CD4-positive, alpha-beta T cell treated with Interleukin-4 for 1 hour (primary cell): Measurements from ENCODE around the gene SYNDIG1L.
"Not testable (repeated sequence)": the region's sequence is repeated elsewhere in the genome, so short reads cannot be mapped to it uniquely, and the experiment has no call there.

Experiments
- DNase-seq, 2 donors: peaks; one replicate each; pipeline ENCODE4 v3.0.0-alpha.2; 2020 to 2022

Gene SYNDIG1L

DNA sequence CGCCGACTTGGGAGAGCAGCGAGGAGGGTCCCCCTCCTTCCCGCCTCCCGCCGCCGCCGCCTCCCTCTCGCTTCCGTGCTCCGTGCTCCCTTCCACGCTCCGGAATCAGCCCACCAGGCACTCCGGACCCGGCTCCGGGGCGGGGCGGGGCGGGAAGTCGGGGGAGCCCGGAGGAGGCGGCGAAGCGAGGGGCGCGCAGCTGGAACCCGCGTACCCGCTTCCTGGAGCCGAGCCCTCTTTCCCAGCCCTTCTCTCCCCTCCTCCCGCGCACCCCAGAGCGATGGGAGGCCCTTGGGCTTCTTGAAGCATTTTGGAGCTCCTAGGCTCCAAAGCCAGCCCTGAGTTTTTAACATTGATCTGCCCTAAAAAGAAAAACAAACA lies at the start of gene SYNDIG1L:
TSS of gene SYNDIG1L (minus strand) at position 9 of the 381 bp plus-strand sequence. CDS start 16,466 bp downstream, outside the sequence.
- no peak for DNase-seq

DNA sequence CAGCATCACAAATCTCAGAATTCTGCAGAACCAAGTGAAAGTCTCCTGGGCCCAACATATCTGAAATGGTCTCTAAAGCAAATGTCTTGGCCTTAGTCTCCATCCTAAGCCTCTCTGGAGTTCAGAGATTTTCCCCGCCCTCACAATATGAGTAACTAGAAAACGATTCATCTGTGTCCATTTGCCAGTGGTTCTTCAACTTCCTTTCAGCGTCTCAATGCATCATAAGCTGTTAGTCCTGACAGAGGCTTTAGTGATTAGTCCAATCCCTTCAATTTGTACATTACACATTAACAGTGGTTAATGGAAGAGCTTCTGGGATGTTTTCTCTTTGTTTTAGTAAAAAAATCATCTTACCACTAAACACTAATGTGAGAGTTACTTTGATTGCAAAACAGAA lies 49.7 kb upstream of the SYNDIG1L start:
- DNase-seq = no peak

DNA sequence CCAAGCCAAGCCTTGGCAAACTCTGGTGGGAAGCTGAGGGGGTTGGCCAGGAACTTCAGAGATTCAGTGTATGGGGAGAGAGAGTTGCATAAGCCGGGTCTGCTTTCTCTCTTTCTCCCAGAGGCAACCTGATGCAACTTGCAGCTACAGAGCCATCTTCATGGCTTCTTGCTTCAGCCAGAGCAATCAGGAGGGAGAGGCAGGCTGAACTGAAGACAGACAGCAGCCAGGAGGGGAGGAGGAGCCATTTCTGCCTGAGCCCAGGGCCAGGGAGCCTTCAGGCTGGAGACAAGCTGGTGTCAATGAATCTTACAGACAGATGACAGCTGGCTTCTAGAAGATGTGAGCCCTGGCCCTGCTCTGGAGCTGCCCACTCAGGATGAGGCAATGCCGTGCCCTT lies 48.4 kb upstream of the SYNDIG1L start:
- no peak for DNase-seq

DNA sequence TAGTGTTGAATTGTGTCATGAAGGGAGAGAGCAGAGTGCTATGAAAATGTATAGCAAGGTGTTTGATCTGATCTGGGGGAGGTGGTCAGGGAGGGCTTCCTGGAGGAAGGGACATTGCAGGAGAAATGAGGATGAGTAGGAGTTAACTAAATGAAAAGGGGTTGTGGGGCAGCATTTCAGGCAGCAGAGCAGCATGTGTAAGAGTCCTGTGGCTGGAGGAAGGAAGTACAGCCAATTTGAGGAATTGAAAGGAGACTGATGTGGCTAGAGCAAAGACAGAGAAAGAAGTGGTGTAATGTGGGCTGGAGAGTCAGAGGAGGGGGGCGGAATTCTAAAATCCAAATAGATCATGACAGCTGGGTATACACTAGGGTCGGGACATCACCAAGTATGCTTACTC lies 46.6 kb upstream of the SYNDIG1L start:
- no peak for DNase-seq

DNA sequence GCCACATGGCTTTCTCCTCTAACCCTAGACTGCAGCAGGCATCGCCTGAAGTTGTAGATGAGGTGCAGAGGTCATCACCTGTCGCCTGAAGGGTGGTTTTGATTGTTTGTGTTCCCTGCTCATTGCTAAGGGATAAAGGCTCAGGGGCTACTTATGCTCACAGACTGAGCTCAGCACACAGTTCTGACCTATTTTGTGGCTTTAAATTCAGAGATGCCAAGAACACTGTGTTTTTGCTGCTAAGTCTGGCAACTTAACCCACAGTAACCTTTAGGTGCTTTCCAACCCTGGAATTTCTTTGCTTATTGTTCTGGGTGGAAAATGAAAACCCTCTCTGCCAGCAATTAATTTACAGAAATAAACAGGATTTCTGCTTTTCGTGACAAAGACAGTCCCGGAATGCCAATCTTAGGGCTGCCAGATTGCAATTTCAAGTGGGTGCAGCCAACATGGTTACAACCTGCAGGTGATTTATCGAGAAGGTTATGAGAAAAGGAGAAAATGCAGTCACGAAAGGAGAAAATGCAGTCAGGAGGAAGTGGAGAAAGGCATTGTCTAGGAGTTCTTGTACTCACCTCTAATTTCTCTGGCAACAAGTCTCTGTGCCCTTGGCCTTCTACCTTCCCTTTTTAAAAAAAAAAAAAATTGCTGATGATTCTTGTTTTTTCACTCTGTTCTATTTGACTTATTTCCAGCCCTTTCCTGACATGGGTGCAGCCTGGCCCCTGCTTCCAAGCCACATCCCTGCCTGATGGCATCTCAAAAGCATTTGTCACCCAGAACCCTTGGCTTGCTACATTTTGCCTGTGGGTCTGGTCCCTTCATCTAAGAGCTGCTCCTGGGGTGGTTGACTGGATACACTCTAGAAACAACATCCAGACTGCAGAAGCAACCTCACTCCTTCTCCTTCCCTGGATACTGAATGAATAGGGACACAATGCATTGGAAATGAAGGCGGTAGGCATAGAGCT lies 43.8 kb upstream of the SYNDIG1L start:
- no peak for DNase-seq

DNA sequence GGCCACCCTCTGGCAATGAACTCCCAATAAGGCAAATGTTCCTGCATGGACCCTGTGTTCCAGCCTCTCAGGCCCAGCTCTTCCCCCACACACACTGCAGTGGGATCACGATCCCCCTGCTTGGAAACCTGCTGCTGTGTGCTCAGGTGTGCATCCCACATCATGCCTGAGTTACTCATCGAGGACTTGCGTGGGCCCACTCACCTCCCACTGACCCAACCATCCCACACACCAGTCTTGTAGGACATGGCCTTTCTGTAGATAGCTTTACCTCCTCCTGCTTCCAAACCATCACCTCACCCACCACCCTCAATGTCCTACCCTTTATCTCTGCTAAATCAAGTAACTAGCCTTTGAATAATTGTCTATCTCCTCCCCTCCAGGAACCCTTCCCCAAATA lies 42.5 kb upstream of the SYNDIG1L start:
- no peak for DNase-seq

DNA sequence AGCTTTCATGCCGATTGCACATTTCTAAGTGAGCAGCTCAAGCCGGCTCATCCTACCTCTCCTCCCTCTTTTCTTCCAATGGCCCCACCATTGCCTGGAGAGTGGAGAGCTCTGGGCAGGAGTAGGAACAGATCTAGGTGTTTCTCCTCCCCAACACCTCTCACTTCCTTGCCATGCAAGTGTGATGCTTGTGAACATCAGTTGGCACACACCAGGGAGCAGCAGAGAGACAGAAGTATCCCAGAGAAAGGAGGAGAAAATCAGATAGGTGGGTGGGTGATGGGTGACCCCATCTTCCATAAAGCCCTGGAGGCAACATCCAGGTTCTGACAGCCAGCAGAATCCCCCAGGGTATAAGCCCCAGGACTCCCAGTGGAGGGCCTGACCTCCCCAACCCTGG lies 39.3 kb upstream of the SYNDIG1L start:
- DNase-seq = no peak

DNA sequence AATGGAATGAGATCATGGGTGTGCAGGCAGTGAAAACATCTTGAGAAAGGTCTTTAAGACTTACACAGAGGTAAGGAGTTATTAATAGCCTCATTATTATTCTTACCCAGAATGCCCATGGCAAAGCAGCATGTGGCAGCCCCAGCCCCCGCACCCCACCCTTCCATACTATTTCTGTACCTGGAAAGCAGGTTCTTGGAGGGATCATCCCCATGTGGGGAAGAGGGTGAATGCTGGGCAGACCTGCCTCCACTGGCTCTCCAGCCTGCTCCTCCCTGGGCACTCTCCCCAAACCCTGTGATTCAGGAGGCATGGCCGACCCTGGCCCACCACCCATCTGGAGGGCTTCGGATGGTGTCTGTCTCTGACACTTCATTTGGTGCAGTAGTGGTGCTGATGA lies 38.8 kb upstream of the SYNDIG1L start:
- no peak for DNase-seq

DNA sequence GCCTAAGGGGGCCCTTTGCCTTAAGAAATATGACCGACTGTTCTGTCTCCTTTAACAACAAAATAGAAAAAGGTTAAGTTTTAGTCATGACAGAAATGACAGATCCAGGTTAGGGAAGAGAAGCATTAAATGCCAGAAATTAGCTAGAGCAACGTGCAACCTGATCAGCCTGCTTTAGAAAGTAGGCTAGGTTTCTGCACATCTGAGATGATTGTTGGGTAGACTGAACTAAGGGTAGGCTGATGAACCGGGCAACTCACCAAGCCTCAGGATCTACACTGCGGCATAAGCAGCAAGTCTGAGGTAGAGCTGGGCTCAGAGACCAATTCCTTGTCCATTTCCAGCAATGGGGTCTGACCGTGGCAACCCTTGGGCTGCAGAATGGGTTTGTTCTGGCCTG lies 37.7 kb upstream of the SYNDIG1L start:
- no peak for DNase-seq

DNA sequence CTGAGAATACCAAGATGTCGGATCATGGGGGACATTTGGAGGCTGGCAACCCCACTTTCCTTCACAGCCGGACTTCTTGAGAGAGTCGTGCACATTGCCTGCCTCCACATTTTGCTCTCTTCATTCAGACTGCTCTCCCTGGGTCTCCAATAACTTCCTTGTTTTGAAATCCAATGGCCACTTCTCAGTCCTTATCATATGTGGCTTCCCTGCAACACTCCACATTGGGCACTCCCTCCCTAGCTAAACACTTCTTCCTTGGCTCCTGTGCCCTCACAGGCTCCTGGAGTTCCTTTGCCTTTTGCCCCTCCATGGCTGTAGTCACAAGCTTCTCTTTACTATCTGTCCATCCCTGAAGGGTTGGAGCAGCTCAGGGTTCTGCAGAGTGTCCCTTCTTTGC lies 37.0 kb upstream of the SYNDIG1L start:
- DNase-seq = no peak

DNA sequence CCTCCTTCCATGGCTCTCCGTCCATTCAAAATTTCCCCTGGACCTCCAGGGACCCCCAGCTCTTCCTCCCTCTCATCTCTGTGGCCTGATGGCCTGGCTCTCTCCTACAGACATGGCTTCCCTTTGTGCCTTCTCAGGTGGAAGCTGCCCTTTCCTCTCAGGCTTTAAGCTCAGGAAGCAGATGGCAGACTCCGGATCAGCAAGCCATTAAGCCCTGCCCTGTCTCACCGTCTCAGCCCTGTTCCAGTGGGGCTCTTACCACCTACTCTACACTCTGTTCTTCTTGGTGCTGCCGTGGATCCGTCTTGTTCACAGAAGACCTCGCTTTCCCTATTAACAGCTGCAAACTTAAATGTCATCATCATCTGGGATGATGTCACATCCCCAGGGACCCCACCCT lies 34.0 kb upstream of the SYNDIG1L start:
- DNase-seq = no peak

DNA sequence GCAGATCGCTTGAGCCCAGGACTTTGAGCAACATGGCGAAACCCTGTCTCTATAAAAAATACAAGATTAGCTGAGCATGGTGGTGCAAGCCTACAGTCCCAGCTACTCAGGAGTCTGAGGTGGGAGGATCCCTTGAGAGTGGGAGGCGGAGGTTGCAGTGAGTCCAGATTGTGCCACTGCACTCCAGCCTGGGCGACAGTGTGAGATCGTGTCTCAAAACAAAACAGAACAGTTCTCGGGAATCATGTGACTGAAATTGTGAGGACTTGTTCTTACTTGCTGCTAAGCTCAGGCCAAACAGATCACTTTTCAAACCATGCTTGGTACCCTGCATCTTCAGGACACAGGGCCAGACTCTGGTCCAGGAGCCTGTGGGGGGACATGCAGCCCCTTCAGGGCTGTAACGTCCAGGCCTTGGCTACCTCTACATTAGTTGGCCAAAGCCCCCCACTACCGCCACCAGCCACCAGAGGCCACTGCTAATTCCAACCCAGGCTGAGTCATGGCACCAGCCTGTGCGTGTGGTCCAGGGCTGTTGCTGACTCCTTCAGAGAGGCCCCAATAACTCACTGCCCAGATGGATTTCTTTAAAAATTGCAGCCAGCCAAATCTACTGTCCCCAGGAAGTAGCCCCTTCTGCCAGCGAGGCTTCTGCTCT lies 33.4 kb upstream of the SYNDIG1L start:
- peak in 1 of 2 donors; percentile 13 for DNase-seq

DNA sequence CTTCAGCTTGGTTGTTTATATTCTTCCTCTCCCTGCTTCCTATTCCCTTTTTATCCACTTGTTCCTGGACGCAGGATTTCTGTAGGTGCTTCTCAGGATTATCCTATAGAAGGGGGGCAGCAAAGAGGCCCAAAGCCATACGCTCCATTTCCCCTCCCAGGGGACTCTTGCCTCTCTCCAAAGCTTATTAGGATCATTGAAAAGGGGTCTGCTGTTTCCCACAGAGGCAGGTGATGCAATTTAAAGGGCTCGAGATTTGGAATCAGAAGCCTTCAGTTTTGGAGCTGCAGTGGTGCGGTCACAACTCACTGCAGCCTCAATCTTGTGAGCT lies 31.5 kb upstream of the SYNDIG1L start:
- DNase-seq = no peak

DNA sequence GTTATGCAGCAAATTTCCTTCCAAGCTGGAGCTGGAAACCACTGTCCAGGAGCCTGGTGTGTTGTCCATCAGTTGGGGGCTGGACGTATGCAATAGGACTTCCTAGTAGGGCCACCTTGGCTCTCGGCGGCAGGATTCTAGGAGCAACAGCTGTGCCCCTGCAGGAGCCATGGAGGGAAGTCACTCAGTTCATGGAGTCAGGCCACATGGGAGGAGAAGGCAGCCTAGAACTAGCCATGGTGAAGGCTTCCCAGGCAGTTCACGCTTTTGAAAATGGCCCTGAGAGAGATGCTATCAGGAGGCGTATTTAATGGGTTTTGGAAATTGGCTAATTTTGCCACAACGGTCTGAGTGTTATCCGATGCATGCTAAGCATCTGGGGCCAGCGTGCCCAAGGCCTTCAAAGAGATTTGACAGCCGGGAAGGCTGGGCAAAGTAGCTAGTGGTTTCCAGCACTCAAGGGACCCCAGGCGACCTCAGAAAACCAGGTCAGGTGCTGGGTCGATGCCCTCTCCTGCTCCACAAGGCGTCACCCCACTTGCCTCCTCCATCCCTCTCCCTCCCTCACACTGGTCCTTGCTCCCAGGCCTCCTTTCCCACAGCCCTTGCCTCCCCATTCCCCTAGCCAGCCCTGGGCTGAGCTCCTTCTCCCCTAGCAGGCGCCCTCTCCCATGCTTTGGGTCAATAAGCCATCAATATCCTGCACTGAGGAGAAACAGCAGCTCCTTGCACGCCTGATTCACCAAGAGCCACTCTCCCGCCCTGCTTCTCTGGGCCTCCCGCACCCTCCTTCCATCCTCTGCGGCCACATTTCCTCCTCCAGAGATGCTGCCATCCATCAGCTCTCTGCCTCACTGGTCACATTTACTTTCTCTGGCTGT lies 30.9 kb upstream of the SYNDIG1L start:
- DNase-seq = no peak

DNA sequence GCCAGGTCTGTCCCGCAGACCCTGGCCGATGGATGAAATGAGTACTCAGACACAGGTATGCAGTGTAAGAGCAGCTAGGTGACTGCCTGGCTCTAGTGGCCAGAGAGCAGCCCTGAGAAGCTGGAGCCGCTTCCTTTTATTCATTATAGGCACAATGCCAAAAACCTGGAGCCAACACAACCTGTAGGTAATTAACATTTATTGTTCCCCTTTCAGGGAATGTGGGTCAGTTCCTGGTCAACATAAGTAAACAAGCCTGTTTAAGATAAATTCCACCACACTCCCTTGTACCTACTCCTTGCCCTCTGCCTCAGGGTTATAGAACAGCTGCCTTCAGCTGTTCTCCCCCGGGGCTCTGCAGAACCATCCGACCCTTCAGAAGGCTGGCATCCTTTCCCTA lies 28.4 kb upstream of the SYNDIG1L start:
- DNase-seq = not testable (repeated sequence)

DNA sequence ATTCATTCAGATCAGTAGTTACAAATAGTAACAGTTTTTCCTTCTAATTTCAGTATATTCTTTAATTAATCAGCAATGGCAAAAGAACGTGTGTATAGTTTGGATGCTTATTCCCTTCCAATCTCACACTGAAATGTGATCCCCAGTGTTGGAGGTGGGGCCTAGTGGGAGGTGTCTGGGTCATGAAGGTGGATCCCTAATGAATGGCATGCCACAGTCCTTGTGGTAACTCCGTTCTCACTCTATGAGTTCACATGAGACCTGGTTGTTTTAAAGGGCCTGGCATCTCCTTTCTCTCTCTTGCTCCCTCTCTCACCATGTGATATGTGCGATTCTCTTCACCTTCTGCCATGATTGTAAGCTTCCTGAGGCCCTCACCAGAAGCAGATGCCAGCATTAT lies 18.9 kb upstream of the SYNDIG1L start:
- no peak for DNase-seq

DNA sequence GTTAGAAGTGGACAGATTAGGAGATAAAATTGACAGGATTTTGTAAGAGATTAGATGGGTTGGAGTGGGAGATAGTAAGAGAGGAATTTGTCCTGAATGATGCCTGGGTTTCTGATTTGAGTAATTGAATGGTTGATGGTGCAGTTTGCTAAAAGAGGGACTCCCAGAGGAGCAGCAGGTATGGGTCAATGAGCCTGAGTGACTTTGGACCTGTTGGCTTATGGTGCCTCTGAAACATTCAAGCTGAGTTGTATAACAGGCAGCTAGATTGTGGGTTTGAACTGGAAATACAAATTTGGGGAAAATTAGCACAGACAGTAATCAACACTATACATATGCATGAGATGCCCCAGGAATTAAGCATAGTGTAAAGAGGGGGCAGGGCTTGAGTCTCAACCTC lies 16.7 kb upstream of the SYNDIG1L start:
- DNase-seq = no peak

DNA sequence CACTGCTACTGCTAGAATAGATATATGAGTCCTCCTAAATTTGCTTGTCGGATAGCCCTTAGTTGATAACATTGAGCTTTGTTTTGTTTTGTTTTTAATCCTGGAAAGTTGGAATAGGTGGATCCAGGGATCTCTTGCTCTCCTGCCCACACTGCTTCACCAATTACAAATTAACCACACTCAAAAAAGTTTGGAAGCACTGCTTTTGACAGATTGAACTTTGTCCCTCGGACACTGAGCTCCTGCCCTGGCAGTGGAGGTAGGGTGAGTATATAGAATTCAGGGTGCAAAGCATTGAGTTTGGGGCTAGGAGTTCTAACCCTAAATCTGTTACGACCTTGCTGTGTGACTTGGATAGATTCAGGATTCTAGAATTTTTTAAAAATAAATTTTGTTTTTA lies 15.1 kb upstream of the SYNDIG1L start:
- no peak for DNase-seq

DNA sequence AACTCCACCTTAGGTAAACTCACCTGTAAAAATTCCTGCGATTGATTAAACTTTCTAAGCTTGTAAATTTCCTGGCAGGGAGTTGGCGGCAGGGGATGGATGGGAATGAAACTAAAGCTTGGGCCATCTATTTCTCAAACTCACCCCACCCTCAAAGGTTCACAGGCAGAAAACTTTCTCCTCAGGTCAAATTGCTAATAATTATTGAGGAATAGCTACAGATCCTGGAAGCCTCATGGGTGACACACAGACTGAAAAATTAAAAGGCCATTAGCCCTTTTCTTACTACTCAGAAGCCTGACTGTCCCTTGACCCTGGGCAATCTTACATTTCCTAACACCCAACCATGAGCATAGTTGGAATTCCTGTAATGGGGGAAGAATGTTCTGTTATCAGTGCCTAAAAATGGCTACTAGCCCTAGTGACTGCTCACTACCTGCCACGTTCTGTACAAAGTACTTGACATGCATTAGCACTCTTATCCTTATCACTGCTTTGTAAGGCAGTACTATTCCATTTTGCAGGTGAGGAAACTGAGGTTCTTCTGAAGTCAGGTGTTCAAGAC lies 12.4 kb upstream of the SYNDIG1L start:
- no peak for DNase-seq

DNA sequence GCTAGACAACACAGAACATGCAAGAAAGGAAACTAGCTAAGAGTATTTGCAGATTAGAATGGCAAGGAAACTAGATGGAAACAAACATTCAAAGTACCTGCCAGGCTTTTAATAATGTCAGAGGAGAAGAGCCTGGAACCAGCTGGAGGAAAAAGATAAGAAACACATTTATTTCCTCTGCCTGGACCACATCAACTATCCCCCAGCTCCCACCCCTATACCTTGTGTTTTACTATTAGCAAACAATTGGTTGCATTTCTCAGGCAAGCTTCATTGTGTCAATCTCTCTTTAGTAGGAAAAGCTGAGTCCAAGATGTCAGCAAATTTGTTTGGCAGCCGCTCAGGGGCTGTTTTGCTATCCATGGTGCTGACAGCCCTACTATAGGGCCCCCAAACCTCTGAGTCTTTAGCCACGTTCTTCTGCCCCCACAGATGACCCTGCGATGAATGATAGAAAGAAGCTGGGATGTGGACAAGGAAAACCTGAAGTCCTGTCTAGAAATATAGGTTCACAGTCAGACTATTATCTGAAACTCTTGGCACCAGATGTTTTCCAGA lies 11.6 kb upstream of the SYNDIG1L start:
- no peak for DNase-seq

DNA sequence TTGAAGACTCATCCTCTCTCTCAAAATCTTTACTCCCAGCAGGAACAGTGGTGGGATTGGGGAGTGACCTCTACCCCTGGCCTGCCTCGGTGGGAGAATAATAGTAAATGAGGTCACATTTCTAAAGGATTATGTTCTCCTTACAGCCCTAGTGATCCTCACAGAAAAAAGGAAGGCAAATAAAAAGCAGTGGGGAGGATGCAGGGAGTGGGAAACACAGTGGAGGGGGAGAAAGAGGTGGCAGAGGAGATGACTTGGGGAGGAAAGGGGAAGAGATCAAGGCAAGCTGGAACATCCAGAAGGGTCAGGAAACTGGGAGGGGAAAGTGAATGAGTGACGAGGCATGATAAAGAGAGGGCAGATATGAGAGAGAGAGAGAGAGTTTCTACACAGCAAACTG lies 8.3 kb upstream of the SYNDIG1L start:
- DNase-seq = no peak

DNA sequence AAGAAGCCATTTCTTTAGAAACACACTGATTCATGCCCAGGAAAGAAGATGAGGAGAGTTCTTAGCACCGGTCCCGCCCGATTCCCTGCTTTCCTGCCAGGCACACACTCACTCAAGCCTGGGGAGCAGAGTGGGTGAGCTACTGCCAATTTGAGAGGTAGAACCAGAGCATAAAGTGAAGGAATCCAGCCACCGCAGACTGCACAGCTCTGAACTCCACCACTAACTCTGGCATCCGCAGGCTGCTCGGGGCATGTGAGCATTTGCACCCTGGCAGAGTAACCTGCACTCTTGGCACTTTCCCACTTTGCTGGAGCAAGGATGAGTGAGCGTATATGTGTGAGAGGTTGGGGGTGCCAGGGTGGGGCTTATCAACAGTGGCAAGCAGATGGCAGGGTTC lies 4.0 kb upstream of the SYNDIG1L start:
- no peak for DNase-seq

DNA sequence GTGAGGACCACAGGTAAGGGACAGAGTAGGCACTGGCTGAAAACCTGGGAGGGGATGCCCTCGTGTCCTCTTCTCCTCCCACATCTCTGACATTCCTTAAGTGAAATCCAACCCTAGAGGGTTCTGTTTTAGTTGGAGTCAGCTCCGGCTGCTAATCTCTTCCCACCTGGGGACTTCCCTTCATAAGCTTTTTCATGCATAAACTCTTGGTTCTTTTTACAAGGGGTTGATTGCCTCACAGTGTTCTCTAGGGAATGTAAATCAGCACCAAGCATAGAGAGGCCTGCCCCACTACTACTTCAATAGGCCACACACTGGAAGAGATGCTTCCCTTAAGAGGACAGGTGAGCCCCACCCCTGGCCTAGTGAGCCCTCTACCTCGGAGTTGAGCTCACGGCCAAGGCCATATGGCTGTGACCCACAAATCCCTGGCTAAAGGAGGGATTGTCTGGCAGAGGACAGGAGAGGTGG lies 3.2 kb upstream of the SYNDIG1L start:
- DNase-seq = no peak
